A549 (cell line): ENCODE measurements around the gene PXDC1. TPM values are rescaled to one million over a fixed set of nuclear protein-coding genes. Genes with fewer than 3 reads are reported as not detected.

Experiments
- ATAC-seq, 2 experiments: fragments of 200-7000 bp in 1 of 2; fragments of >200 bp in 1 of 2; cut with Nextera tagmentation in 1 of 2; cut with Tn5 transposase in 1 of 2; 3 replicates each; pipeline versions ENCODE4 v1.8.0 to v1.9.1; 2018 to 2020; ENCODE audit warnings: mild to moderate bottlenecking in 1 of 2, moderate library complexity in 1 of 2
- CTCF ChIA-PET: fragments of 300-600 bp; sonication (Branson Sonifier 250); formaldehyde crosslinking; extraction: SDS; loops from one replicate; lab custom pipeline; 2021; ENCODE audit warnings: antibody characterized with exemption, inconsistent platforms; lab: Yijun Ruan, JAX
- POLR2A ChIA-PET: fragments of 350-600 bp; formaldehyde crosslinking; extraction: SDS; loops from one replicate; lab custom pipeline; 2021; ENCODE audit warnings: antibody characterized with exemption, inconsistent platforms; lab: Yijun Ruan, JAX
- DNase-seq, 2 experiments: peaks; one replicate each; pipeline versions ENCODE4 v3.0.0 to v3.0.0-alpha.2; 2011 to 2016; ENCODE audit warnings: low read depth in 1 of 2, low spot score in 1 of 2
- FAIRE-seq: peaks from 2 replicates; lab custom pipeline; 2011; peaks lifted over from hg19 to GRCh38; lab: Jason Lieb, UNC
- H3K27ac ChIP-seq, 2 experiments: fragments of >200 bp; sonication (Bioruptor Twin); formaldehyde crosslinking; 3 replicates each; pipeline ENCODE4 v1.5.1; 2016 to 2017
- H3K4me1 ChIP-seq: fragments of >200 bp; sonication (Bioruptor Twin); formaldehyde crosslinking; 3 replicates; pipeline ENCODE4 v1.6.1; 2016
- H3K4me2 ChIP-seq: fragments of >200 bp; sonication (Bioruptor Twin); formaldehyde crosslinking; 3 replicates; pipeline ENCODE4 v1.6.1; 2016
- H3K4me3 ChIP-seq: fragments of >200 bp; sonication (Bioruptor Twin); formaldehyde crosslinking; 3 replicates; pipeline ENCODE4 v1.5.1; 2016
- H3K9me3 ChIP-seq: fragments of >200 bp; sonication (Bioruptor Twin); formaldehyde crosslinking; 3 replicates; pipeline ENCODE4 v1.6.1; 2016
- ATOH8 ChIP-seq: fragments of 250-450 bp; sonication (Bioruptor Pico); IDR thresholded peaks from 2 replicates; pipeline ENCODE4 v1.5.0; 2020; ENCODE audit warnings: low read depth, mild to moderate bottlenecking, moderate library complexity
- BCL3 ChIP-seq: fragments of >200 bp; sonication (Bioruptor Twin); formaldehyde crosslinking; IDR thresholded peaks from 3 replicates; pipeline ENCODE4 v1.6.1; 2016
- CBX2 ChIP-seq: fragments of 200-600 bp; sonication (generic); IDR thresholded peaks from 2 replicates; pipeline ENCODE4 v1.6.1; 2016; ENCODE audit warnings: low read depth, mild to moderate bottlenecking, borderline replicate concordance
- CHD4 ChIP-seq: fragments of 200-600 bp; sonication (generic); IDR thresholded peaks from 2 replicates; pipeline ENCODE4 v1.6.1; 2016; ENCODE audit warnings: antibody characterized with exemption, mild to moderate bottlenecking, borderline replicate concordance
- E2F6 ChIP-seq: IDR thresholded peaks from 2 replicates; pipeline ENCODE4 v1.6.1; 2012; ENCODE audit warnings: low read depth, borderline replicate concordance
- EHF ChIP-seq: fragments of 250-450 bp; sonication (Bioruptor Pico); IDR thresholded peaks from 2 replicates; pipeline ENCODE4 v1.5.0; 2020; ENCODE audit warnings: mild to moderate bottlenecking
- EP300 ChIP-seq, 2 experiments: fragments of >200 bp; sonication (Bioruptor Twin); formaldehyde crosslinking; IDR thresholded peaks; 2 replicates in 1 of 2; 3 replicates in 1 of 2; pipeline ENCODE4 v1.6.1; 2016 to 2017
- HES2 ChIP-seq: fragments of >200 bp; sonication (Bioruptor Twin); formaldehyde crosslinking; IDR thresholded peaks from 2 replicates; pipeline ENCODE4 v1.6.1; 2016
- JUNB ChIP-seq: fragments of >200 bp; sonication (Bioruptor Twin); formaldehyde crosslinking; IDR thresholded peaks from 2 replicates; pipeline ENCODE4 v1.6.1; 2016
- KDM1A ChIP-seq: fragments of 200-600 bp; sonication (generic); IDR thresholded peaks from 2 replicates; pipeline ENCODE4 v1.6.1; 2016; ENCODE audit warnings: low read depth, mild to moderate bottlenecking
- KDM5A ChIP-seq: fragments of 200-600 bp; sonication (generic); IDR thresholded peaks from 2 replicates; pipeline ENCODE4 v1.6.1; 2016; ENCODE audit warnings: antibody characterized with exemption, mild to moderate bottlenecking
- MAFK ChIP-seq: fragments of 450-650 bp; IDR thresholded peaks from 2 replicates; pipeline ENCODE4 v1.6.1; 2014; ENCODE audit not compliant: partially characterized antibody
- NPAS2 ChIP-seq: fragments of 250-450 bp; sonication (Bioruptor Pico); IDR thresholded peaks from 2 replicates; pipeline ENCODE4 v1.8.0; 2022; ENCODE audit warnings: mild to moderate bottlenecking, moderate library complexity, borderline replicate concordance
- NR3C1 ChIP-seq: fragments of >200 bp; sonication (Bioruptor Twin); formaldehyde crosslinking; IDR thresholded peaks from 3 replicates; pipeline ENCODE4 v1.6.1; 2017
- PBX3 ChIP-seq: IDR thresholded peaks from 2 replicates; pipeline ENCODE4 v1.6.1; 2012
- POLR2A ChIP-seq: IDR thresholded peaks from 2 replicates; pipeline ENCODE4 v1.6.1; 2012; ENCODE audit warnings: mild to moderate bottlenecking, low read length
- RAD21 ChIP-seq, 2 experiments: fragments of >200 bp in 1 of 2; sonication (Bioruptor Twin) in 1 of 2; formaldehyde crosslinking in 1 of 2; IDR thresholded peaks in 1 of 2; conservative IDR thresholded peaks in 1 of 2; 2 replicates in 1 of 2; 3 replicates in 1 of 2; pipeline ENCODE4 v1.6.1; 2012 to 2018; ENCODE audit warnings: inconsistent platforms in 1 of 2
- RARB ChIP-seq: fragments of 250-450 bp; sonication (Bioruptor Pico); IDR thresholded peaks from 2 replicates; pipeline ENCODE4 v1.8.0; 2021; ENCODE audit warnings: mild to moderate bottlenecking, moderate library complexity
- SREBF2 ChIP-seq: fragments of 450-650 bp; IDR thresholded peaks from 2 replicates; pipeline ENCODE4 v1.6.1; 2014; ENCODE audit warnings: mild to moderate bottlenecking, moderate library complexity
- TP53 ChIP-seq: fragments of 250-450 bp; sonication (Bioruptor Pico); IDR thresholded peaks from 2 replicates; pipeline ENCODE4 v1.5.0; 2021; ENCODE audit warnings: mild to moderate bottlenecking, moderate library complexity
- ZFP36 ChIP-seq: fragments of 450-650 bp; IDR thresholded peaks from 2 replicates; pipeline ENCODE4 v1.6.1; 2014; ENCODE audit warnings: borderline replicate concordance; ENCODE audit not compliant: partially characterized antibody
- ZSCAN20 ChIP-seq: fragments of 250-450 bp; sonication (Bioruptor Pico); IDR thresholded peaks from 2 replicates; pipeline ENCODE4 v1.8.0; 2022; ENCODE audit warnings: mild to moderate bottlenecking, moderate library complexity
- WGBS: methylation state at CpG from one replicate; pipeline ENCODE4 v1.1.6; 2017; ENCODE audit errors: missing lambda C conversion rate; 5-methylcytosine and 5-hydroxymethylcytosine counted together
- polyA plus RNA-seq, 4 experiments: library from polyadenylated mRNA; depleted of rRNA in 3 of 4; stranded (reverse); fragments of >200 nt; fragmentation: RNase III in 1 of 4; extraction: RNeasy Plus Mini Kit Qiagen cat#74134 plus additional on column Dnase treatment in 1 of 4; gene quantifications; 2 replicates in 3 of 4; 3 replicates in 1 of 4; pipeline ENCODE4 v1.2.3, GENCODE V29; 2011 to 2017

Gene PXDC1
- polyA plus RNA-seq, 2 of the 4 experiments (the other 2 are of a cell fraction) = 2.5 to 6.6 TPM

GRCh38 chr6:3737149-3737830 lies 14.2 kb downstream of the PXDC1 start:
- Histone ChIP-seq H3K4me3 (no peak overlapping the region), H3K4me1 (peaks cover 4% of the 10 kb centered on the region; the same call in 2 of the 3 replicates), H3K4me2 (no peak overlapping the region), H3K9me3 (peaks cover 8% of the 10 kb centered on the region), H3K27ac (no peak overlapping the region)
- no peak for ATAC-seq
- CTCF ChIA-PET = interaction anchor here (1.3 kb wide), 1 partner anchor 195 kb away, joined by 3 read pairs; no protein-coding TSS in a partner anchor
- DNase-seq = no peak
- POLR2A ChIA-PET = no interaction called here
- no peak for FAIRE-seq
- TF ChIP-seq RARB (CRISPR knock-in tag) (no peak), SREBF2 (no peak), MAFK (no peak), KDM1A (no peak), BCL3 (no peak), TP53 (CRISPR knock-in tag) (no peak), CHD4 (no peak), ZFP36 (no peak), ZSCAN20 (CRISPR knock-in tag) (no peak), EHF (CRISPR knock-in tag) (no peak), JUNB (no peak), NPAS2 (CRISPR knock-in tag) (no peak), PBX3 (no peak), ATOH8 (no peak), NR3C1 (no peak), CBX2 (no peak)
- WGBS = 94% methylated on average over 19 of the region's 25 CpGs

GRCh38 chr6:3735029-3735605 lies 16.4 kb downstream of the PXDC1 start:
- POLR2A ChIA-PET = no interaction called here

More at GRCh38 chr6:3735029-3735605, 16.4 kb downstream of the PXDC1 start:
- no peaks in the 10 kb centered on the region for H3K4me1 ChIP-seq
- WGBS = 81% methylated on average over 5 of the region's 5 CpGs
- TF ChIP-seq RAD21 (conservative IDR thresholded peaks at IDR 0.05 in 1 of 2, IDR thresholded peaks at IDR 0.05 in 1 of 2) (no peak), KDM5A (no peak), PBX3 (no peak), EP300 (IDR thresholded peaks at IDR 0.05) (no peak), HES2 (no peak), E2F6 (no peak), ZSCAN20 (CRISPR knock-in tag) (no peak), POLR2A (no peak), MAFK (no peak)
- CTCF ChIA-PET = interaction anchor here (0.6 to 9.8 kb wide), 4 partner anchors 13 to 735 kb away, joined by 3 to 186 read pairs (median 6); partner anchors contain the start of gene FAM50B
- no peak for FAIRE-seq
- no peak for DNase-seq
- H3K4me3 ChIP-seq = no peak overlapping the region
- no peak overlapping the region for H3K27ac ChIP-seq
- H3K4me2 ChIP-seq = no peak overlapping the region
- H3K9me3 ChIP-seq = peaks cover 8% of the 10 kb centered on the region
- no peak for ATAC-seq
